ENCODE data around the gene FBXL22. TPM values are rescaled to one million over a fixed set of nuclear protein-coding genes. Genes with fewer than 3 reads are reported as not detected.

FBXL22 gene
- total RNA-seq, 6 experiments from 2014 or later: 0.26 to 0.56 (median 0.44) TPM; not detected in 2

GRCh38 chr15:63601026-63601703 is 4.0 kb downstream of the FBXL22 start:
- TF ChIP-seq CTCF (IDR thresholded peaks at IDR 0.05): no peak
- TF ChIP-seq POLR2A (IDR thresholded peaks at IDR 0.05): no peak
- ATAC-seq (peak; percentile 2 to 24 (median 9)), DNase-seq (peak in 1 of 3 donors; percentile 49)
- Histone ChIP-seq H3K27me3 (no peaks in the 10 kb centered on the region), H3K4me1 (peaks cover 0 to 17% (median 0%) of the 10 kb centered on the region in 4 donors), H3K27ac (peak overlapping the region; percentile 67 to 85 (median 75)), H3K36me3 (no peaks in the 10 kb centered on the region), H3K4me3 (peak overlapping the region; percentile 69 to 83 (median 76)), H3K9me3 (no peaks in the 10 kb centered on the region)
- 0% methylated on average over 23 of the region's 63 CpGs for WGBS (ENCODE audit: insufficient coverage, low coverage, low lambda C conversion rate, missing lambda C conversion rate)
- intact Hi-C loops (cut with DNase I): no loop called here

- TF ChIP-seq POLR2A (IDR thresholded peaks at IDR 0.05): no peak
- no peak for TF ChIP-seq CTCF (IDR thresholded peaks at IDR 0.05)
- Histone ChIP-seq H3K27ac (peak overlapping the region; percentile 67 to 85 (median 75)), H3K4me3 (peak overlapping the region; percentile 69 to 83 (median 76)), H3K27me3 (no peaks in the 10 kb centered on the region), H3K36me3 (no peaks in the 10 kb centered on the region), H3K9me3 (no peaks in the 10 kb centered on the region), H3K4me1 (peaks cover 0 to 17% (median 0%) of the 10 kb centered on the region in 4 donors)
- intact Hi-C loops (cut with DNase I): no loop called here
- peak in 1 of 3 donors; percentile 43 for DNase-seq
- ATAC-seq: no peak
- 46% methylated on average over 7 of the region's 9 CpGs for WGBS (ENCODE audit: insufficient coverage, low coverage, low lambda C conversion rate, missing lambda C conversion rate)
Measured at GRCh38 chr15:63601704-63602185, 4.6 kb downstream of the FBXL22 start.

DNA sequence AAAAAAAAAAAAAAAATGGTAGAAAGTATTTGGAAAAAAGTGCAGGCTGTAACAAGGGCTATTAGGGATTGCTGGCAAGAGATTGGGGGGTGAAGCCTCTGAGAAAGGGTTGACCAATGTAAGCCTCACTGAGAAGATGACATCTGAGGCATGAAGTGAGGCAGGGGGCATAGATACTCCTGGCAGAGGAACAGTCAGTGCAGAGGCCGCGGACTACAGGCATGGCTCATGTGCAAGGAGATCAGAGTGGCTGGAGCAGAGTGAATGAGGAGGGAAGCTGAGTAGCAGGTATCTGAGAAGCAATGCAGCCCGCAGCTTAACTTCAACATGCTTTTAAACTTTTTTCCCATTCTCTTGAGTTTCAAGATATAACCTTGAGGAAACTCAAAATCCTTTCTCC is 5.4 kb downstream of the FBXL22 start:
- intact Hi-C loops (cut with DNase I): no loop called here
- H3K4me1 ChIP-seq: peaks cover 0 to 17% (median 0%) of the 10 kb centered on the region in 4 donors
- H3K36me3 ChIP-seq: peaks cover 0 to 5% (median 0%) of the 10 kb centered on the region in 4 donors
- no peaks in the 10 kb centered on the region for H3K9me3 ChIP-seq
- no peak for ATAC-seq
- peak in 1 of 3 donors; percentile 39 for DNase-seq
- no peaks in the 10 kb centered on the region for H3K27me3 ChIP-seq
- TF ChIP-seq POLR2A (IDR thresholded peaks at IDR 0.05) (no peak), CTCF (IDR thresholded peaks at IDR 0.05) (no peak)
- H3K4me3 ChIP-seq: no peak overlapping the region
- 100% methylated on average over 1 of the region's 3 CpGs for WGBS (ENCODE audit: insufficient coverage, low coverage, low lambda C conversion rate, missing lambda C conversion rate)
- H3K27ac ChIP-seq: no peak overlapping the region

DNA sequence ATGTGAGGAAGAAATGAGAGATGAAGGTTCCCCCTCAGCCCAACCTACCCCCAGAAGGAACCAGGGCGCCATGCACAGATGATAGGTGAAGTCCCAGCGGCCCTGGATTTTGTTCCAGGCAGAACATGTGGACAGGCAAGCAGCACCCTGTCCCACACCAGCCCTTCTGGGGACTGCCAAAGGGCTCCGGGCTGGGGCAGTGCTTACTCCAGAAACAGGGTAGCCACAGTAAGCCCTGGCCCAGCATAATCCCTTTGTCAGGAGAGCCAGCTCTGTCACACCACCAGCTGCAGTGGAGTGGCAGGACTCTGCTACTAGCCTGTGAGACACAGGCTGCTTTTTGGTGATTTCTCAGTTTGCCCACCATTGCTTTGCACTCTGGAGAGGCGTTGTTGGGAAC is 6.3 kb downstream of the FBXL22 start:
- intact Hi-C loops (cut with DNase I): no loop called here
- no peak for ATAC-seq
- Histone ChIP-seq H3K4me3 (no peak overlapping the region), H3K27ac (no peak overlapping the region), H3K27me3 (no peaks in the 10 kb centered on the region), H3K36me3 (peaks cover 0 to 14% (median 0%) of the 10 kb centered on the region in 4 donors), H3K9me3 (no peaks in the 10 kb centered on the region), H3K4me1 (peaks cover 0 to 17% (median 0%) of the 10 kb centered on the region in 4 donors)
- DNase-seq: peak in 1 of 3 donors; percentile 53
- TF ChIP-seq POLR2A (IDR thresholded peaks at IDR 0.05): no peak
- TF ChIP-seq CTCF (IDR thresholded peaks at IDR 0.05): no peak
- WGBS (ENCODE audit: insufficient coverage, low coverage, low lambda C conversion rate, missing lambda C conversion rate): 100% methylated on average over 1 of the region's 4 CpGs

All from right lobe of liver (tissue), 6 donors.